Sigmoid colon (tissue), 4 donors: ENCODE results near the gene INSL3.

ENCODE experiments used
- EP300 ChIP-seq, 4 donors: sonication (generic); formaldehyde crosslinking; IDR thresholded peaks; one replicate each; pipeline ENCODE4 v1.6.1; 2017; ENCODE audit warnings: antibody characterized with exemption in 4 of 4
- POLR2A ChIP-seq, 2 donors: fragments of 450-650 bp; IDR thresholded peaks; one replicate each; pipeline ENCODE4 v1.6.1; 2016; ENCODE audit warnings: antibody characterized with exemption in 2 of 2, mild to moderate bottlenecking in 2 of 2, moderate library complexity in 2 of 2
- POLR2AphosphoS5 ChIP-seq, 4 donors: sonication (generic); formaldehyde crosslinking; IDR thresholded peaks; one replicate each; pipeline ENCODE4 v1.6.1; 2017; ENCODE audit warnings: antibody characterized with exemption in 4 of 4

- no peak for TF ChIP-seq EP300 (IDR thresholded peaks at IDR 0.05)
- TF ChIP-seq POLR2A (IDR thresholded peaks at IDR 0.05) = no peak
- TF ChIP-seq POLR2AphosphoS5 (IDR thresholded peaks at IDR 0.05) = no peak
Observed at GRCh38 chr19:17778251-17778967, 42.9 kb downstream of the INSL3 start.
